Transverse colon (tissue), 4 donors: ENCODE data around the gene RBM20. TPM values are rescaled to one million over a fixed set of nuclear protein-coding genes. Genes with fewer than 3 reads are reported as not detected.

Source experiments
- DNase-seq: peaks from one replicate; pipeline ENCODE4 v3.0.0-alpha.2; 2019
- H3K27ac ChIP-seq, 4 donors: fragments of 200-600 bp; sonication (generic); 2 replicates each; pipeline ENCODE4 v1.5.1; 2016 to 2018; ENCODE audit warnings: inconsistent platforms in 4 of 4
- H3K27me3 ChIP-seq: fragments of 200-600 bp; sonication (generic); 2 replicates; pipeline ENCODE4 v1.5.1; 2017; ENCODE audit warnings: inconsistent platforms
- H3K36me3 ChIP-seq, 4 donors: fragments of 200-600 bp; sonication (generic); 2 replicates each; pipeline ENCODE4 v1.5.1; 2017 to 2019; ENCODE audit warnings: inconsistent platforms in 4 of 4
- H3K4me1 ChIP-seq, 4 donors: fragments of 200-600 bp; sonication (generic); 2 replicates each; pipeline ENCODE4 v1.5.1; 2017 to 2020; ENCODE audit warnings: inconsistent platforms in 4 of 4
- H3K4me3 ChIP-seq, 4 donors: fragments of 200-600 bp; sonication (generic); 1 replicate in 1 of 4; 2 replicates in 3 of 4; pipeline versions ENCODE4 v1.5.1 to v1.6.1; 2017 to 2019; ENCODE audit warnings: inconsistent platforms in 4 of 4
- H3K9me3 ChIP-seq, 2 donors: fragments of 200-600 bp; sonication (generic); 2 replicates each; pipeline ENCODE4 v1.5.1; 2017 to 2019; ENCODE audit warnings: inconsistent platforms in 2 of 2
- EP300 ChIP-seq: sonication (generic); formaldehyde crosslinking; IDR thresholded peaks from one replicate; pipeline ENCODE4 v1.6.1; 2017; ENCODE audit warnings: antibody characterized with exemption, low read depth
- POLR2A ChIP-seq: fragments of 450-650 bp; IDR thresholded peaks from one replicate; pipeline ENCODE4 v1.6.1; 2016; ENCODE audit warnings: antibody characterized with exemption, mild to moderate bottlenecking, moderate library complexity
- POLR2AphosphoS5 ChIP-seq, 3 donors: sonication (generic); formaldehyde crosslinking; IDR thresholded peaks; one replicate each; pipeline ENCODE4 v1.6.1; 2016; ENCODE audit warnings: antibody characterized with exemption in 3 of 3
- WGBS, 2 donors: methylation state at CpG; one replicate each; pipeline ENCODE4 v1.1.5; 2018; ENCODE audit warnings: low coverage in 1 of 2; 5-methylcytosine and 5-hydroxymethylcytosine counted together
- in situ Hi-C, 4 donors: fragments of 200-750 bp; cut with MboI; loops; one replicate each; pipeline versions ENCODE4 v1.15.0 to v1.15.1; 2017; ENCODE audit warnings: low sequenced_read_pairs in 3 of 4, low pct_ligation_motif_present in 1 of 4, low pct_unique_long_range_greater_than_20kb in 1 of 4
- intact Hi-C: fragments of 100-400 bp; cut with DNase I; formaldehyde crosslinking; loops from one replicate; pipeline ENCODE4 v1.15.1; 2023; ENCODE audit warnings: low total_unique reads
- total RNA-seq, 4 donors: library from RNA; depleted of rRNA; stranded (reverse); fragments of >200 nt; gene quantifications; one replicate each; pipeline ENCODE4 v1.1.0, GENCODE V29; 2016
- TF ChIP-seq, protein P1 (sequence below), 5 experiments: fragments of 200-600 bp in 3 of 5; fragments of 450-650 bp in 2 of 5; sonication (generic) in 3 of 5; IDR thresholded peaks; 1 replicate in 2 of 5; 2 replicates in 3 of 5; pipeline ENCODE4 v1.5.1; 2016 to 2017; ENCODE audit warnings: antibody characterized with exemption in 5 of 5, inconsistent platforms in 3 of 5, mild to moderate bottlenecking in 2 of 5, moderate library complexity in 1 of 5

Gene RBM20
- total RNA-seq, 4 donors from 2014 or later = 1.2 to 10.5 (median 2.9) TPM

DNA sequence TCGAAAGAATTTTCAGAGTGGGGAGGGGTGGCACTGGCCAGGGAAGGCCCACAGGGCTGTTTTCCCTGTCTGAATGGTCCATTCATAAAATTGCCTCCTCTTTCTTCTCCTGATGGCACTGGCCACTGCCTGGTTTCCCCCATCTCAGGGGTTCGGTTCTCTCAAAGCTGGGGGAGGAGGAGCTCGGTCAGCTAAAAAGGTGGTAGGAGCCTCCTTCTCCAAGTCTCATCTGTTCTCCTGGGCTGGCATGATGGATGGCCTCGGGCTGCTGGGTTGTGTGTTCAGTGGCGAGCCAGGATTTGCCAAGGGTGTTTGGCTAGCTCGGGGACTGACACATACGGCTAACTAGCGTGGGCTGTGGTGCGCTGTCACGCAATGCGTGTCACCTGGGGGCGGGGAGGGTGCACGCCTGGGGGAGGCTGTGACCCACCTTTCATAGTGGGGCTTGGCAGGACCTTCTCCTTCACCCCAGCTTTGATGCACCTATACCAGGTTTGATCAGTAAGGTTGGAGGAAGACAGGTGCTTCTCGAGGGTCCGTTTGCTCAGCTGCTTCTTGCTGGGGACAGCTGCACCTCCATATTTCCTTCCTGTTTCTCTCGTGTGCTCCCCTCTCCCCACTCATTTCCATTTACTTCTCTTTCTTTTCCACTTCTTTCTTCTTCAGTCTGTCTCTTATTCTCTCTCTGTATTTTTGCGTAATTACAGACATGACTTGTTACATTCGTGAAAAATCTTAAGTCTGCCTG, 36.3 kb downstream of the RBM20 start:
- no peaks in the 10 kb centered on the region for H3K4me1 ChIP-seq
- 13 to 71% methylated on average over 4 to 18 of the region's 18 CpGs for WGBS, 2 donors
- H3K9me3 ChIP-seq = no peaks in the 10 kb centered on the region
- no peaks in the 10 kb centered on the region for H3K36me3 ChIP-seq
- H3K27me3 ChIP-seq = no peaks in the 10 kb centered on the region
- in situ Hi-C loops (no loop called here), intact Hi-C loops (loop anchor here (5.0 kb wide), 1 partner anchor 63 kb away; no protein-coding TSS in a partner anchor)
- DNase-seq = no peak
- TF ChIP-seq EP300 (no peak), POLR2AphosphoS5 (IDR thresholded peaks at IDR 0.05) (no peak)
- TF ChIP-seq, protein P1, sequence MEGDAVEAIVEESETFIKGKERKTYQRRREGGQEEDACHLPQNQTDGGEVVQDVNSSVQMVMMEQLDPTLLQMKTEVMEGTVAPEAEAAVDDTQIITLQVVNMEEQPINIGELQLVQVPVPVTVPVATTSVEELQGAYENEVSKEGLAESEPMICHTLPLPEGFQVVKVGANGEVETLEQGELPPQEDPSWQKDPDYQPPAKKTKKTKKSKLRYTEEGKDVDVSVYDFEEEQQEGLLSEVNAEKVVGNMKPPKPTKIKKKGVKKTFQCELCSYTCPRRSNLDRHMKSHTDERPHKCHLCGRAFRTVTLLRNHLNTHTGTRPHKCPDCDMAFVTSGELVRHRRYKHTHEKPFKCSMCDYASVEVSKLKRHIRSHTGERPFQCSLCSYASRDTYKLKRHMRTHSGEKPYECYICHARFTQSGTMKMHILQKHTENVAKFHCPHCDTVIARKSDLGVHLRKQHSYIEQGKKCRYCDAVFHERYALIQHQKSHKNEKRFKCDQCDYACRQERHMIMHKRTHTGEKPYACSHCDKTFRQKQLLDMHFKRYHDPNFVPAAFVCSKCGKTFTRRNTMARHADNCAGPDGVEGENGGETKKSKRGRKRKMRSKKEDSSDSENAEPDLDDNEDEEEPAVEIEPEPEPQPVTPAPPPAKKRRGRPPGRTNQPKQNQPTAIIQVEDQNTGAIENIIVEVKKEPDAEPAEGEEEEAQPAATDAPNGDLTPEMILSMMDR (IDR thresholded peaks at IDR 0.05) = no peak
- H3K4me3 ChIP-seq = no peak overlapping the region
- H3K27ac ChIP-seq = no peak overlapping the region

DNA sequence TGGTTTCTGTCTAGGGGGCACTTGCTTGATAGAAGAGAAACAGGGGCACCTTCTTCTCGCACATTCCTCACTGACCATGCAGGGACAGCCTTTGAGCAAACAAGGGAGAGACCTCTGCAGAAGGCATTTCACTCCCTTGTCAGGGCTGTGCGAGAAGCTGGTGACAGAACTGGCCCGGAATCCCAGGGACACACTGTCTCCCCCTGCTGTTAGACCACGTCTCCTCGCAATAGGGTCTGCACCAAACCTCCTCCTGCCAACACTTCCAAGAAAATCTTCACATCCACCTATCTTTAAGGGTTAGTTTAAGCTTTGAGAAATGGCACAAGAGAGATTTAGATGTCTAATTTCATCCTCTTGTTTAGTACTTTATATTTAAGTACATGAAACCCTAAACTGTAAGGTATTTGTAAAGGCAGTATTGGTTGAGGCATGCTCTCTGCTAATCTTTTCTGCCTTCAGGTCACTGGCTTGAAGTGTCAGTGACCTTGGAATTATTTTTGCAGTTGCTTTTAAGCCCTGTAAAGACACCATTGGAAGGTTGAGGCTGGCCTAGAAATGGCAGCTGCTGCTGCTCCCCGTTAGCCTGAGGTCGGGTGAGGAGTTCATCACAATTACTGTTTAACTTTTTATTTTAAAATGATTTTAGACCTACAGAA, 37.0 kb downstream of the RBM20 start:
- TF ChIP-seq, protein P1 (IDR thresholded peaks at IDR 0.05) = peak in 4 of 5 experiments; percentile 27 to 41 (median 34)
- TF ChIP-seq POLR2A (no peak), POLR2AphosphoS5 (IDR thresholded peaks at IDR 0.05) (no peak)
- Histone ChIP-seq H3K4me1 (no peaks in the 10 kb centered on the region), H3K27me3 (no peaks in the 10 kb centered on the region), H3K27ac (no peak overlapping the region), H3K9me3 (no peaks in the 10 kb centered on the region), H3K4me3 (no peak overlapping the region), H3K36me3 (no peaks in the 10 kb centered on the region)
- intact Hi-C loops = loop anchor here (5.0 kb wide), 1 partner anchor 64 kb away; no protein-coding TSS in a partner anchor
- WGBS, 2 donors = 44 to 88% methylated on average over 2 to 7 of the region's 7 CpGs
- in situ Hi-C loops = no loop called here
- peak; percentile 30 for DNase-seq

DNA sequence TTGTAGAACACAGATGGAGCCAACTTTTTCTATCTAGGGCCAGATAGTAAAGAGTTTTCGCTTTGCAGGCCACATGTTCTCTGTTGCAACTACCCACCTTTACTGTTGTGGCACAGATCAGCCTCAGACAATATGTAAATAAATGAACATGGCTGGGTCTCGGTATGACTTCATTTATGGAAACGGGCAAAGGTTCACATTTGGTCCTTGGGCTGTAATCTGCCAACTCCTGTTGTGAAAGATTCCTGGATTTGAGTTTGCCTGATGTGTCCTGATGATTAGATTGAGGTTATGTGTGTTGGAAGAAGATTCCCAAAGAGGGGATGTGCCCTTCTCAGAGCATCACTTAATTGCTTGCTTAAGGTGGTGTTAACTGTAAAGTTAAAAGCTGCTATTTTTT, 38.2 kb downstream of the RBM20 start:
- DNase-seq = no peak
- Histone ChIP-seq H3K27me3 (no peaks in the 10 kb centered on the region), H3K36me3 (no peaks in the 10 kb centered on the region), H3K4me3 (no peak overlapping the region), H3K27ac (no peak overlapping the region), H3K4me1 (no peaks in the 10 kb centered on the region), H3K9me3 (no peaks in the 10 kb centered on the region)
- 61 to 62% methylated on average over 3 of the region's 3 CpGs for WGBS, 2 donors
- TF ChIP-seq POLR2AphosphoS5 (IDR thresholded peaks at IDR 0.05) = no peak
- no peak for TF ChIP-seq POLR2A
- TF ChIP-seq, protein P1 (IDR thresholded peaks at IDR 0.05) = no peak
- no peak for TF ChIP-seq EP300
- in situ Hi-C loops (no loop called here), intact Hi-C loops (loop anchor here (5.0 kb wide), 1 partner anchor 65 kb away; no protein-coding TSS in a partner anchor)

DNA sequence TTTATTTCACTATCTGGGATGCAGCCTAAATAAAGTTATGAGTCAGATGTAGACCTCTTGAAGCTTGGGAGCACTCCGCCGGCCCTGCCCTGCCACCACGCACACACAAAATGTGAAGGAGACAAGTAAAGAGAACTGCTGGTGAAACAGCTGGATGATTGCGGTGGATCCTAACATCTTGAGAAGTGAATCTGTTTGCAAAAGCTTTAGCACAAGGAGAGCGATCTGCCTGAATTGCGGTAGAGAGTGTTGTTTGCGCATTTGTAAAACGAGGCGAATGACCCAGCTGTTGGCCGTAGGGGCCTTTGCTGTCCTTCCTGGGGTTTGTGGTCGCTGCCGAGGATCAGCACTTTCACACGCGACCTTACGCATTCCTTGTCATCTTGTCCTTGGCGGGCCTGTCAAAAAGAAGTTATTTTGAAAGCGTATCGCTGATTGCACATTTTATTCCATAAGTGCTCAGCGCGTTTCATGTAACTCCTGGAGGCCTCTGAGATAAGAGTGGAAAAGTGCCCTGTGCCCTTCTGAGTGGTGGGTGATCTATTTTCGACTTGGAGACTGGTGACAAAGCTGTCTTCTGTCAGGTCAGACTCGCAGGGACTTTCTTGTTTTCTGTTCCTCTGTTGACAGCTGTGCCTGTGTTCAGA, 40.8 kb downstream of the RBM20 start:
- no peaks in the 10 kb centered on the region for H3K4me1 ChIP-seq
- in situ Hi-C loops (no loop called here), intact Hi-C loops (loop anchor here (5.0 kb wide), 1 partner anchor 68 kb away; no protein-coding TSS in a partner anchor)
- H3K9me3 ChIP-seq = no peaks in the 10 kb centered on the region
- no peak overlapping the region for H3K4me3 ChIP-seq
- H3K27ac ChIP-seq = no peak overlapping the region
- H3K27me3 ChIP-seq = no peaks in the 10 kb centered on the region
- H3K36me3 ChIP-seq = no peaks in the 10 kb centered on the region
- WGBS, 2 donors = 76 to 94% methylated on average over 6 to 22 of the region's 22 CpGs
- DNase-seq = no peak
- TF ChIP-seq POLR2A = no peak
